PC-3 (cell line): ENCODE measurements around the gene CORIN. TPM values are rescaled to one million over a fixed set of nuclear protein-coding genes. Genes with fewer than 3 reads are reported as not detected.

Experiments
- ATAC-seq: fragments of 200-7000 bp; cut with Tn5 transposase; 2 replicates; pipeline ENCODE4 v1.9.1; 2020; ENCODE audit warnings: mild to moderate bottlenecking, moderate library complexity
- BruUV-seq: library from RNA; stranded (reverse); fragments of 400-500 nt; replicated peaks from 2 replicates; lab custom pipeline; 2021; lab: Mats Ljungman, UMichigan
- CTCF ChIA-PET: fragments of 300-600 bp; sonication (Branson Sonifier 250); formaldehyde crosslinking; loops from one replicate; lab custom pipeline; 2022; ENCODE audit warnings: antibody characterized with exemption; lab: Charles Lee
- POLR2A ChIA-PET: fragments of 300-600 bp; sonication (Branson Sonifier 250); formaldehyde crosslinking; loops from one replicate; lab custom pipeline; 2022; ENCODE audit warnings: antibody characterized with exemption; ENCODE audit not compliant: unreplicated experiment; lab: Charles Lee
- DNase-seq: peaks from one replicate; pipeline ENCODE4 v3.0.0-alpha.2; 2015
- H2AFZ ChIP-seq: fragments of 300-600 bp; sonication (generic); 2 replicates; pipeline ENCODE4 v1.6.0; 2016; ENCODE audit warnings: antibody characterized with exemption, low read length
- H3F3A ChIP-seq: fragments of 300-600 bp; sonication (generic); one replicate; pipeline ENCODE4 v1.6.0; 2017; ENCODE audit warnings: antibody characterized with exemption, low read length, control low read depth, mild to moderate bottlenecking; ENCODE audit not compliant: unreplicated experiment
- H3K27ac ChIP-seq: fragments of 300-600 bp; sonication (generic); 2 replicates; pipeline ENCODE4 v1.5.1; 2016; ENCODE audit warnings: mild to moderate bottlenecking, low read length
- H3K27me3 ChIP-seq: fragments of 300-600 bp; sonication (generic); 2 replicates; pipeline ENCODE4 v1.6.1; 2016; ENCODE audit warnings: low read length, mixed read lengths
- H3K36me3 ChIP-seq: fragments of 300-600 bp; sonication (generic); 2 replicates; pipeline ENCODE4 v1.6.1; 2016; ENCODE audit warnings: low read depth, mixed run types, low read length, mixed read lengths
- H3K4me1 ChIP-seq: fragments of 300-600 bp; sonication (generic); 2 replicates; pipeline ENCODE4 v1.5.1; 2016; ENCODE audit warnings: low read length; ENCODE audit not compliant: insufficient read depth
- H3K4me2 ChIP-seq: fragments of 300-600 bp; sonication (generic); 2 replicates; pipeline ENCODE4 v1.6.0; 2016; ENCODE audit warnings: low read length
- H3K4me3 ChIP-seq: fragments of 300-600 bp; sonication (generic); 2 replicates; pipeline ENCODE4 v1.5.1; 2016; ENCODE audit warnings: mild to moderate bottlenecking, low read length, mixed read lengths
- H3K79me2 ChIP-seq: fragments of 300-600 bp; sonication (generic); 2 replicates; pipeline ENCODE4 v1.6.1; 2017; ENCODE audit warnings: low read length, mixed read lengths
- H3K9ac ChIP-seq: fragments of 300-600 bp; sonication (generic); 2 replicates; pipeline ENCODE4 v1.6.0; 2016; ENCODE audit warnings: mild to moderate bottlenecking, low read length
- H3K9me2 ChIP-seq: fragments of 300-600 bp; sonication (generic); replicated peaks from 2 replicates; pipeline ENCODE4 v1.6.1; 2016; ENCODE audit warnings: mixed run types, low read length, mixed read lengths
- H3K9me3 ChIP-seq: fragments of 300-600 bp; sonication (generic); 2 replicates; pipeline ENCODE4 v1.6.1; 2016; ENCODE audit warnings: low read length, mixed read lengths
- H4K20me1 ChIP-seq: fragments of 300-600 bp; sonication (generic); 2 replicates; pipeline ENCODE4 v1.6.1; 2016; ENCODE audit warnings: low read length, mixed read lengths
- EZH2 ChIP-seq: fragments of 300-600 bp; sonication (generic); IDR thresholded peaks from one replicate; pipeline ENCODE4 v1.6.1; 2017; ENCODE audit warnings: antibody characterized with exemption, mild to moderate bottlenecking, low read length; ENCODE audit not compliant: unreplicated experiment
- EZH2phosphoT487 ChIP-seq: fragments of 300-600 bp; sonication (generic); IDR thresholded peaks from 2 replicates; pipeline ENCODE4 v1.6.1; 2018; ENCODE audit warnings: mild to moderate bottlenecking, antibody characterized with exemption, low read length, borderline replicate concordance
- intact Hi-C: fragments of 100-400 bp; cut with micrococcal nuclease; formaldehyde crosslinking; loops from 2 replicates; pipeline ENCODE4 v1.9.0; 2023
- total RNA-seq: library from RNA; depleted of rRNA; stranded (reverse); fragments of >200 nt; gene quantifications from 2 replicates; pipeline ENCODE4 v1.2.3, GENCODE V29; 2014
- TF ChIP-seq, protein P1 (sequence below): fragments of 300-600 bp; sonication (generic); conservative IDR thresholded peaks from 2 replicates; pipeline ENCODE4 v1.5.1; 2017; ENCODE audit warnings: antibody characterized with exemption, low read depth, mild to moderate bottlenecking, low read length

CORIN gene
- total RNA-seq, 1 experiment from 2014 or later = not detected

DNA sequence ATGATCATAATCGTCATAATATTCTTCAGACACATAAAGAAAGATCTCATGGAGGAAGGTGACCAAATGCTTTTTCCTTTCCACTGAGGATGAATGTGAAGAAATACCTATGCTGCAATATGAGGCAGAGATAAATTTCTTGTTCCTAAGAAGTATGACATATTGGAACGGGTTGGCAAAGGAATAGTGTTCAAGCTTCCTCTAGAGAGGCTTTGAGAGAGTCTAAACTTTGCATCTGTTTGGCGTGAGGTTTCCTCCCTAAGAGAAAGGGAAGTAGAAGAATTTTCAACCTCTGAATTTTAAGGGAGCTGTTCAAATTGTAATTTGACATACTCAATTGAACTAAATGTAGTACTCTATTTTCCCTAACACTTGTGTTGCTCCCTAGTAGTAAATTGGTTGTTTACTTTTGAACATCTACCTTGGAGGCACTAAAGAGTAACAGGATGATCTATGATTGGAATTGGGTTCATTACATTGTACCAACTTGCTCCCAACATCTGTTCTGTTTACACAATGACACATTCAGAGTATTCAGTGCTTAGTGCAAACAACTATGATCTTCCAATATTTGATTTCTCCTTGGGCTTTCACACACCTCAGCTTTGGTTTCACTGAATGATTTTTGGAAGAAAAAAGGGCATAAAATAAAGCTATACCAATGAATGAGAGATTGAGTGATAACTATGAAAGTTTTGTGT, 122.0 kb downstream of the CORIN start:
- Histone ChIP-seq H3K79me2 (no peaks in the 10 kb centered on the region), H2AFZ (no peak overlapping the region), H3K4me1 (peaks cover 7% of the 10 kb centered on the region; the same call in 1 of the 2 replicates), H3F3A (no peaks in the 10 kb centered on the region), H4K20me1 (no peaks in the 10 kb centered on the region), H3K4me3 (no peak overlapping the region), H3K9me3 (no peaks in the 10 kb centered on the region), H3K27ac (no peak overlapping the region), H3K9me2 (no peaks in the 10 kb centered on the region), H3K36me3 (no peaks in the 10 kb centered on the region), H3K9ac (no peak overlapping the region), H3K27me3 (peaks cover 34% of the 10 kb centered on the region), H3K4me2 (0 out of 2 replicates have a peak overlapping the region, but pooled peaks have one; percentile 22)
- peak; percentile 97 for ATAC-seq
- intact Hi-C loops = no loop called here
- TF ChIP-seq EZH2phosphoT487 (no peak), EZH2 (no peak)
- TF ChIP-seq, protein P1, sequence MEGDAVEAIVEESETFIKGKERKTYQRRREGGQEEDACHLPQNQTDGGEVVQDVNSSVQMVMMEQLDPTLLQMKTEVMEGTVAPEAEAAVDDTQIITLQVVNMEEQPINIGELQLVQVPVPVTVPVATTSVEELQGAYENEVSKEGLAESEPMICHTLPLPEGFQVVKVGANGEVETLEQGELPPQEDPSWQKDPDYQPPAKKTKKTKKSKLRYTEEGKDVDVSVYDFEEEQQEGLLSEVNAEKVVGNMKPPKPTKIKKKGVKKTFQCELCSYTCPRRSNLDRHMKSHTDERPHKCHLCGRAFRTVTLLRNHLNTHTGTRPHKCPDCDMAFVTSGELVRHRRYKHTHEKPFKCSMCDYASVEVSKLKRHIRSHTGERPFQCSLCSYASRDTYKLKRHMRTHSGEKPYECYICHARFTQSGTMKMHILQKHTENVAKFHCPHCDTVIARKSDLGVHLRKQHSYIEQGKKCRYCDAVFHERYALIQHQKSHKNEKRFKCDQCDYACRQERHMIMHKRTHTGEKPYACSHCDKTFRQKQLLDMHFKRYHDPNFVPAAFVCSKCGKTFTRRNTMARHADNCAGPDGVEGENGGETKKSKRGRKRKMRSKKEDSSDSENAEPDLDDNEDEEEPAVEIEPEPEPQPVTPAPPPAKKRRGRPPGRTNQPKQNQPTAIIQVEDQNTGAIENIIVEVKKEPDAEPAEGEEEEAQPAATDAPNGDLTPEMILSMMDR = no peak
- POLR2A ChIA-PET = no interaction called here
- peak; percentile 50 for DNase-seq
- BruUV-seq = no TSS peak
- CTCF ChIA-PET = no interaction called here

DNA sequence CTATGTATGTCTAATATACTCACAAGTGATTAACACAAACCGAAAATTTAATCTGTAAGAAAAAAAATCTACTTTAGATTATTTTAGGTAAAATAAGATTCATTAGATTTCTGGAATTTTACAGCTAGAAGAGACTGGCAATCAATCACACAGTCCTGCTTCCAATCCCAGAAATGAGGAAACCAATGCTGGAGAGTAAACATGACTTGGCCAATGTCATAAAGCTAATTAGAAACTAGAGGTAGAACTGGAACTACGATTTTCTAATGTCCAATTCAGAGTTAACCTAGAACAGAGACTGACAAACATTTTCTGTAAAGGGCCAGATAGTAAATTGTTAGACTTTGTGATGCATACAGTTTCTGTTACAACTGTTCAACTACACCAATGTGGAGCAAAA, 123.6 kb downstream of the CORIN start:
- H3K9me3 ChIP-seq = no peaks in the 10 kb centered on the region
- BruUV-seq = no TSS peak
- DNase-seq (no peak), ATAC-seq (no peak)
- no peaks in the 10 kb centered on the region for H3F3A ChIP-seq
- H3K9ac ChIP-seq = no peak overlapping the region
- no peaks in the 10 kb centered on the region for H4K20me1 ChIP-seq
- peaks cover 18% of the 10 kb centered on the region for H3K27me3 ChIP-seq
- H3K79me2 ChIP-seq = no peaks in the 10 kb centered on the region
- H3K9me2 ChIP-seq = no peaks in the 10 kb centered on the region
- H3K4me2 ChIP-seq = no peak overlapping the region
- POLR2A ChIA-PET = no interaction called here
- H3K4me1 ChIP-seq = peaks cover 7% of the 10 kb centered on the region; the same call in 1 of the 2 replicates
- H2AFZ ChIP-seq = no peak overlapping the region
- TF ChIP-seq, protein P1 = no peak
- TF ChIP-seq EZH2 = no peak
- TF ChIP-seq EZH2phosphoT487 = no peak
- intact Hi-C loops = no loop called here
- no peaks in the 10 kb centered on the region for H3K36me3 ChIP-seq
- H3K4me3 ChIP-seq = no peak overlapping the region
- H3K27ac ChIP-seq = no peak overlapping the region
- CTCF ChIA-PET = no interaction called here

DNA sequence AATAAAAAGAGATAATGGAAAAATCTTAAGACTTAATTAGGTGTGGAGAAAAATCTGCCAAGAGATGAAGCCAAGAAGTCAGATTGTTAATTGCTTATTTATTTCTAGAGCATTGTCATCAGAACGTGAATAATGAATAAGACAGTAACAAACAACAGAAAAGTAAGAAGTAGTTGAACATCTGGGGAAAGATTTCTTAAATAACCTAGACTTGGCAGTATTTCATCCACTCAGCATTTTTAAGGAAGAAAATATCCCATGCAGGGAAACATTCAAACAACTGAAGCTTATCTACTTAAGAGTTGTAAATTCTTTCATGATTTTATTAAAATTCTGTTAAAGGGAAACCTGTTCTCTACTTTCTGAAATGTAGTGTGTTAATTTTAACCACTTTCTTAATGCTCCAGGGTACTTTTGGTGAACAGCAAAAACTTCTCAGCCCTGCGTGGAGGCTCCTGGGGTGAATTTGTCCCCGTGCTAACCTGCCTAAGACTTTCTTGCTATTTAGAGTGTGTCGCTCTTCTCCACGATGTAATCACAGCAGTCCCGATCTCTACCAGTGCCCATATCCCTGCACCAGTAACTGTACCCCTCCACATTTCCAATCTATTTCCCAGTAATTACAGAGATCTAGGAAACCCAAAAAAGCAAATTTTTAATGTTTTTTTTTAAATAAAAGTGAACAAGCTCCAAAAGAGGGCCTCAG, 124.6 kb downstream of the CORIN start:
- ChIA-PET POLR2A (no interaction called here), CTCF (no interaction called here)
- H3K4me2 ChIP-seq = no peak overlapping the region
- H3F3A ChIP-seq = no peaks in the 10 kb centered on the region
- no peak overlapping the region for H2AFZ ChIP-seq
- H3K27ac ChIP-seq = no peak overlapping the region
- H3K36me3 ChIP-seq = no peaks in the 10 kb centered on the region
- peaks cover 9% of the 10 kb centered on the region; the same call in 1 of the 2 replicates for H3K27me3 ChIP-seq
- DNase-seq (no peak), ATAC-seq (no peak)
- H3K4me1 ChIP-seq = peaks cover 7% of the 10 kb centered on the region; the same call in 1 of the 2 replicates
- H3K4me3 ChIP-seq = no peak overlapping the region
- TF ChIP-seq, protein P1 = no peak
- TF ChIP-seq EZH2phosphoT487 = no peak
- H3K79me2 ChIP-seq = no peaks in the 10 kb centered on the region
- no peak overlapping the region for H3K9ac ChIP-seq
- no peaks in the 10 kb centered on the region for H3K9me3 ChIP-seq
- intact Hi-C loops = no loop called here
- BruUV-seq = no TSS peak
- no peaks in the 10 kb centered on the region for H3K9me2 ChIP-seq
- H4K20me1 ChIP-seq = no peaks in the 10 kb centered on the region
